Liver (tissue), 9 donors: ENCODE data around the gene TRMT1. TPM values are rescaled to one million over a fixed set of nuclear protein-coding genes. Genes with fewer than 3 reads are reported as not detected.
A peak's percentile ranks its signal among the peaks of the same experiment; 100 is the strongest.

Source experiments
- DNase-seq: peaks from one replicate; pipeline ENCODE4 v3.0.0-alpha.2; 2017; ENCODE audit warnings: low spot score
- H3K27ac ChIP-seq, 2 donors: one replicate each; pipeline ENCODE4 v1.7.0; 2013; ENCODE audit warnings: inconsistent platforms in 2 of 2, low read length in 2 of 2, control low read depth in 1 of 2, low read depth in 1 of 2, mild to moderate bottlenecking in 1 of 2
- H3K27me3 ChIP-seq, 4 donors: one replicate each; pipeline versions ENCODE4 v1.6.1 to v1.7.0; 2013; ENCODE audit warnings: low read length in 3 of 4, inconsistent platforms in 1 of 4, mild to moderate bottlenecking in 1 of 4, moderate library complexity in 1 of 4; ENCODE audit not compliant: control insufficient read depth in 4 of 4, insufficient read depth in 4 of 4
- H3K36me3 ChIP-seq, 4 donors: one replicate each; pipeline versions ENCODE4 v1.6.1 to v1.7.0; 2013; ENCODE audit warnings: low read length in 3 of 4, mild to moderate bottlenecking in 3 of 4, low read depth in 1 of 4, moderate library complexity in 1 of 4; ENCODE audit not compliant: control insufficient read depth in 4 of 4, insufficient read depth in 3 of 4
- H3K4me1 ChIP-seq, 4 donors: one replicate each; pipeline versions ENCODE4 v1.6.1 to v1.7.0; 2013; ENCODE audit warnings: low read length in 3 of 4, mild to moderate bottlenecking in 3 of 4, moderate library complexity in 1 of 4; ENCODE audit not compliant: control insufficient read depth in 4 of 4, insufficient read depth in 4 of 4
- H3K4me3 ChIP-seq, 3 donors: one replicate each; pipeline versions ENCODE4 v1.6.1 to v1.7.0; 2013; ENCODE audit warnings: low read length in 3 of 3, control low read depth in 1 of 3, low read depth in 1 of 3, mild to moderate bottlenecking in 1 of 3
- H3K9ac ChIP-seq, 2 donors: one replicate each; pipeline ENCODE4 v1.7.0; 2013; ENCODE audit warnings: low read length in 2 of 2, mild to moderate bottlenecking in 2 of 2, moderate library complexity in 2 of 2, control low read depth in 1 of 2, low read depth in 1 of 2
- H3K9me3 ChIP-seq, 4 donors: one replicate each; pipeline versions ENCODE4 v1.6.1 to v1.7.0; 2013; ENCODE audit warnings: low read length in 3 of 4; ENCODE audit not compliant: control insufficient read depth in 4 of 4
- JUND ChIP-seq, 2 donors: IDR thresholded peaks; 2 replicates each; pipeline ENCODE4 v1.6.1; 2016; ENCODE audit warnings: antibody characterized with exemption in 2 of 2
- WGBS: extraction: QIAGEN DNeasy Blood & Tissue Kit; methylation state at CpG from one replicate; pipeline ENCODE4 v1.1.7; 2013; 5-methylcytosine and 5-hydroxymethylcytosine counted together
- polyA plus RNA-seq, 2 donors: library from polyadenylated mRNA; stranded (reverse) in 1 of 2; unstranded in 1 of 2; fragments of 200-250 nt in 1 of 2; fragments of >200 nt in 1 of 2; fragmentation: Nextera tagmentation in 1 of 2; extraction: Ambion mirVana in 1 of 2; gene quantifications; one replicate each; pipeline versions ENCODE4 v1.2.1 to v1.2.3, GENCODE V29; 2013 to 2015
- total RNA-seq, 2 donors: library from RNA; depleted of rRNA; stranded (reverse); fragments of >200 nt; gene quantifications; one replicate each; pipeline ENCODE4 v1.2.3, GENCODE V29; 2014
- TF ChIP-seq, protein P1 (sequence below): IDR thresholded peaks from 2 replicates; pipeline ENCODE4 v1.6.1; 2016; ENCODE audit warnings: antibody characterized with exemption
- TF ChIP-seq, protein P2 (sequence below): IDR thresholded peaks from 2 replicates; pipeline ENCODE4 v1.6.1; 2016; ENCODE audit warnings: antibody characterized with exemption
- donor health status: healthy.
- donor health status: healthy.
- donor health status: healthy.
- donor health status: healthy.
- donor health status: healthy.

The TRMT1 gene
- total and polyA plus RNA-seq, 4 donors, result 8.3 to 15.6 (median 11.7) TPM

DNA sequence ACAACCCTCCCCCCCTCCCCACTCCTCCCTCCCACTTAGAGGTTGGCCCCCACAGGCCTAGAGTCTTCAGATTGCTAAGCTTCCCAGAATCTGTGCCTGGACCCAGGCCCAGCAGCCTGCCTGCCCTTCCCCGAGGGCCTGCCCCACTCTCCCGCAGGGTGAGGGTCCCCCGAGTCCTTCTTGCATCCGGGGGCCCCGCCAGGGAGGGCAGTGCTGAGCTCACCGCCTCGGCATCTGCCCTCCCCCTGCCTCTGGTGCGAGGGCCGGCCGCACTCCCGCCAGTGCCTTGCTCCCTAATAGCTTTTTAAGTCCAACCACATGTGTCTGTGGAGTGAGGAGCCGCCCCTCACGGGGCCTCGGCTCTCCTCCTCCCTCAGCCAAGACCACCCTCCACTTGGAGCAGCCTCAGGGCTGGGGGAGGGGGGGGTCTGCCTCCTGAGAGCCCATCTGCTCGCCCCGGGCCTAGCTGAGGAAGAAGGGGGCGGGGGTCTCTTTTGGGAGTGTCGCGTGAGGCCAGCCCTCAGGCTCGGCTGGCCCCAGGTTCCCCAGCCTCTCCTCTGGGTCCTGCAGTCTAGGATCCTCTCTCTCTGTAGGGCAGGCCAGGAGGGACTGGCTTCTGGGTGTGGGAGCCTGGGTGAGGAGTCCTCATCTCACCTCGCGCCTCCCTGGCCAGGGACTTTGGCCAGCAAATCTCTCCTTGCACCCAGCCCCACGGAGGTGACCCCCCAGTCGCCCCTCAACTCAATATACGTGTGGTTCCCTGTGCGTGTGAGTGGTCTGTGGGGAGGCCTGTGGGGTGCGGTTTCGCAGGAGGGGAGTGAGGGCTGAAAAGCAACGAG lies 61.1 kb downstream of the TRMT1 start:
- TF ChIP-seq, protein P1, sequence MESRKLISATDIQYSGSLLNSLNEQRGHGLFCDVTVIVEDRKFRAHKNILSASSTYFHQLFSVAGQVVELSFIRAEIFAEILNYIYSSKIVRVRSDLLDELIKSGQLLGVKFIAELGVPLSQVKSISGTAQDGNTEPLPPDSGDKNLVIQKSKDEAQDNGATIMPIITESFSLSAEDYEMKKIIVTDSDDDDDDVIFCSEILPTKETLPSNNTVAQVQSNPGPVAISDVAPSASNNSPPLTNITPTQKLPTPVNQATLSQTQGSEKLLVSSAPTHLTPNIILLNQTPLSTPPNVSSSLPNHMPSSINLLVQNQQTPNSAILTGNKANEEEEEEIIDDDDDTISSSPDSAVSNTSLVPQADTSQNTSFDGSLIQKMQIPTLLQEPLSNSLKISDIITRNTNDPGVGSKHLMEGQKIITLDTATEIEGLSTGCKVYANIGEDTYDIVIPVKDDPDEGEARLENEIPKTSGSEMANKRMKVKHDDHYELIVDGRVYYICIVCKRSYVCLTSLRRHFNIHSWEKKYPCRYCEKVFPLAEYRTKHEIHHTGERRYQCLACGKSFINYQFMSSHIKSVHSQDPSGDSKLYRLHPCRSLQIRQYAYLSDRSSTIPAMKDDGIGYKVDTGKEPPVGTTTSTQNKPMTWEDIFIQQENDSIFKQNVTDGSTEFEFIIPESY, result no peak
- TF ChIP-seq, protein P2, sequence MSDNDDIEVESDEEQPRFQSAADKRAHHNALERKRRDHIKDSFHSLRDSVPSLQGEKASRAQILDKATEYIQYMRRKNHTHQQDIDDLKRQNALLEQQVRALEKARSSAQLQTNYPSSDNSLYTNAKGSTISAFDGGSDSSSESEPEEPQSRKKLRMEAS, result no peak
- TF ChIP-seq JUND (IDR thresholded peaks at IDR 0.05), result peak in 1 of 2 donors; percentile 18
- Histone ChIP-seq H3K4me3 (no peak overlapping the region), H3K9ac (no peak overlapping the region), H3K27ac (peak overlapping the region; percentile 53 to 74), H3K36me3 (no peaks in the 10 kb centered on the region), H3K9me3 (no peaks in the 10 kb centered on the region), H3K27me3 (no peaks in the 10 kb centered on the region), H3K4me1 (peaks cover 5 to 61% (median 34%) of the 10 kb centered on the region in 4 donors)
- 70% methylated on average over 29 of the region's 29 CpGs for WGBS
- DNase-seq, result no peak

Other genes starting within 250 kb of the TRMT1 start
- gene DNASE2, start 235.3 kb downstream of the TRMT1 start, total RNA-seq, result 10 to 100 TPM; 11.9 to 13.7 TPM
- 10 to 100 TPM; 11.3 to 18.4 TPM for gene DNASE2, start 235.3 kb downstream of the TRMT1 start, polyA plus RNA-seq
- 100 to 1,000 TPM in 1 of 2 donors, not detected in 1; 234 TPM for gene KLF1, start 229.5 kb downstream of the TRMT1 start, total RNA-seq
- gene KLF1, start 229.5 kb downstream of the TRMT1 start, polyA plus RNA-seq, result not detected
- 100 to 1,000 TPM in 1 of 2 donors, 10 to 100 TPM in 1; 65.8 to 118 TPM for gene GCDH, start 225.6 kb downstream of the TRMT1 start, total RNA-seq
- 10 to 100 TPM; 68.6 to 87.7 TPM for gene GCDH, start 225.6 kb downstream of the TRMT1 start, polyA plus RNA-seq
- gene SYCE2, start 197.4 kb downstream of the TRMT1 start, total RNA-seq, result under 1 TPM in 1 of 2 donors, not detected in 1; 0.42 TPM
- gene SYCE2, start 197.4 kb downstream of the TRMT1 start, polyA plus RNA-seq, result under 1 TPM; 0.07 to 0.43 TPM
- gene FARSA, start 183.0 kb downstream of the TRMT1 start, total RNA-seq, result 10 to 100 TPM; 29.8 to 34.0 TPM
- gene FARSA, start 183.0 kb downstream of the TRMT1 start, polyA plus RNA-seq, result 10 to 100 TPM; 34.7 to 50.1 TPM
- gene CALR, start 178.1 kb downstream of the TRMT1 start, total RNA-seq, result 1,000 to 10,000 TPM in 1 of 2 donors, 100 to 1,000 TPM in 1; 618 to 1,316 TPM
- 1,000 to 10,000 TPM in 1 of 2 donors, 100 to 1,000 TPM in 1; 913 to 1,228 TPM for gene CALR, start 178.1 kb downstream of the TRMT1 start, polyA plus RNA-seq
- 100 to 1,000 TPM in 1 of 2 donors, 10 to 100 TPM in 1; 42.9 to 112 TPM for gene RAD23A, start 170.9 kb downstream of the TRMT1 start, total RNA-seq
- gene RAD23A, start 170.9 kb downstream of the TRMT1 start, polyA plus RNA-seq, result 10 to 100 TPM; 45.0 to 88.6 TPM
- 10 to 100 TPM in 1 of 2 donors, 1 to 10 TPM in 1; 8.4 to 22.1 TPM for gene GADD45GIP1, start 159.5 kb downstream of the TRMT1 start, total RNA-seq
- 10 to 100 TPM; 23.6 to 54.2 TPM for gene GADD45GIP1, start 159.5 kb downstream of the TRMT1 start, polyA plus RNA-seq
- gene DAND5, start 147.2 kb downstream of the TRMT1 start, total RNA-seq, result under 1 TPM in 1 of 2 donors, not detected in 1; 0.23 TPM
- gene DAND5, start 147.2 kb downstream of the TRMT1 start, polyA plus RNA-seq, result not detected
- 10 to 100 TPM; 10.3 to 18.4 TPM for gene NFIX, start 121.3 kb downstream of the TRMT1 start, total RNA-seq
- gene NFIX, start 121.3 kb downstream of the TRMT1 start, polyA plus RNA-seq, result 10 to 100 TPM in 1 of 2 donors, 1 to 10 TPM in 1; 3.3 to 14.8 TPM
- 10 to 100 TPM in 1 of 2 donors, 1 to 10 TPM in 1; 2.0 to 69.7 TPM for gene LYL1, start 13.9 kb downstream of the TRMT1 start, total RNA-seq
- 1 to 10 TPM in 1 of 2 donors, under 1 TPM in 1; 0.35 to 2.6 TPM for gene LYL1, start 13.9 kb downstream of the TRMT1 start, polyA plus RNA-seq
- 10 to 100 TPM; 16.7 to 18.7 TPM for gene NACC1, start 1.5 kb upstream of the TRMT1 start, total RNA-seq
- 10 to 100 TPM in 1 of 2 donors, under 1 TPM in 1; 0.86 to 24.7 TPM for gene NACC1, start 1.5 kb upstream of the TRMT1 start, polyA plus RNA-seq
- 10 to 100 TPM; 15.7 to 23.3 TPM for gene STX10, start 33.6 kb upstream of the TRMT1 start, total RNA-seq
- gene STX10, start 33.6 kb upstream of the TRMT1 start, polyA plus RNA-seq, result 10 to 100 TPM; 19.2 to 32.7 TPM
- 10 to 100 TPM; 11.4 to 20.3 TPM for gene IER2, start 33.7 kb upstream of the TRMT1 start, total RNA-seq
- gene IER2, start 33.7 kb upstream of the TRMT1 start, polyA plus RNA-seq, result 10 to 100 TPM; 23.6 to 38.9 TPM